Activated gamma-delta T cell treated with Interleukin-2 at 50 U/mL for 16 hours (primary cell): ENCODE results near the gene ADAP2.
"Not testable (repeated sequence)": the region's sequence is repeated elsewhere in the genome, so short reads cannot be mapped to it uniquely, and the experiment has no call there.

ENCODE experiments used
- DNase-seq: peaks from one replicate; pipeline ENCODE4 v3.0.0-alpha.2; 2020

Gene ADAP2, protein sequence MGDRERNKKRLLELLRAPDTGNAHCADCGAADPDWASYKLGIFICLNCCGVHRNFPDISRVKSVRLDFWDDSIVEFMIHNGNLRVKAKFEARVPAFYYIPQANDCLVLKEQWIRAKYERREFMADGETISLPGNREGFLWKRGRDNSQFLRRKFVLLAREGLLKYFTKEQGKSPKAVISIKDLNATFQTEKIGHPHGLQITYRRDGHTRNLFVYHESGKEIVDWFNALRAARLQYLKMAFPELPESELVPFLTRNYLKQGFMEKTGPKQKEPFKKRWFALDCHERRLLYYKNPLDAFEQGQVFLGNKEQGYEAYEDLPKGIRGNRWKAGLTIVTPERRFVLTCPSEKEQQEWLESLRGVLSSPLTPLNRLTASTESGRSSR

DNA sequence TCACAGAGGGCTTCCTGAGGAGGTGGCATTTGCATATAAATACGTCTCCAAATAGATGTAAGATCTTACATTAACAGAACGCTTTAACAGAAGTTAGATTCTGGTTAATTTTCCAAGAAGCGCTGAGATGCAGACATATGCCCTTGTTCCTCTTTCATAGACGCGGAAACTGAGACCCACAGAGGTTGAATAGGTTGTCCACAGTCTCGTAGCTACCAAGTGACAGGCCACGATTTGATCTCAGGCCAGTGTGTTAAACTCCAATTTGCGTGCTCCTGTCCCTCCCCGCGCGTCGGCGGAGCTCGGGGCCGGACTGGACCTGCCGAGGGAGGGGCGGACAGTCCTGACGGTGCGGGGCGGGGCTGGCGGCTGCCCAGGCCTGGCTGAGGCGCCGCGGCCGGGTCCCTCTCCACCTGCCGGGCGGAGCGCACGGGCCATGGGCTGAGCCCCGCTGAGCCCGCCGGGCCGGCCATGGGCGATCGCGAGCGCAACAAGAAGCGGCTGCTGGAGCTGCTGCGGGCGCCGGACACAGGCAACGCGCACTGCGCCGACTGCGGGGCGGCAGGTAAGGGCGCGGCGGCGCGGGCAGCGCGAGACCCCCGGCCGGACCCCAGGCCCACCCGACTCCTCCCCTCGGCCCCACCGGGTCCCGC lies at the start of gene ADAP2:
Gene ADAP2 (plus strand): TSS at position 402 of the 653 bp plus-strand sequence. CDS start 70 bp downstream, at position 472.
- no peak for DNase-seq

DNA sequence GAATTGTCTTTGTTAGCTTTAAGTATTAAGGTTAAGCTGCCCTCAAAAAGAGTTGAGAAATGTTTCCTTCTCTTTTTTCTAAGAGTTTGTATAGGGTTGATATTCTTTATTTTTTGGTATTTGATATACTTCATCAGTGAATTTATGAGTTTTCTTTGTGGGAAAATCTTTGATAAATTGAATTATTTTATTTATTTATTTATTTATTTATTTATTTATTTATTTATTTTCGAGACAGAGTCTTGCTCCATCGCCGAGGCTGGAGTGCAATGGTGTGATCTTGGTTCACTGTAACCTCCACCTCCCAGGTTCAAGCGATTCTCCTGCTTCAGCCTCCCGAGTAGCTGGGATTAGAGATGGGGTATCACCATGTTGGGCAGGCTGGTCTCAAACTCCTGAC lies 35.6 kb upstream of the ADAP2 start:
- DNase-seq: no peak

DNA sequence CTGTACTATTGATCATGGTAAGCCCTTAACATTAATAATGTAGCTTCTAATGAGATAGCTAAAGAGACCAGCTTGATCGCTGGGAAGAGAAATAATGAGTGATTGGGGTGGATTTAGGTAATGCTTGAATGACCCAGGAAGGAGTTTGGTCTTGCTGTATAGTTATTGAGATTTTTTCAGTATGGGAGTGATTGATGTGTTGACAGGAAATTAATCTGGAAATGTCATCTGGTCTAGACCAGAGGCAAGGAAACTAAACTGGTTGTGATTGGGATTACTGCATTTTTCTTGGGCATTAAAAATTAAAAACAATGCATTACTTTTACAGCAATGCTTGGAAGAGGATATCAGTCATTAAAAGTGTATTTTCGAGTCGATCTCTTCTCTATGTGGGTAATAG lies 27.5 kb upstream of the ADAP2 start:
- DNase-seq: no peak

DNA sequence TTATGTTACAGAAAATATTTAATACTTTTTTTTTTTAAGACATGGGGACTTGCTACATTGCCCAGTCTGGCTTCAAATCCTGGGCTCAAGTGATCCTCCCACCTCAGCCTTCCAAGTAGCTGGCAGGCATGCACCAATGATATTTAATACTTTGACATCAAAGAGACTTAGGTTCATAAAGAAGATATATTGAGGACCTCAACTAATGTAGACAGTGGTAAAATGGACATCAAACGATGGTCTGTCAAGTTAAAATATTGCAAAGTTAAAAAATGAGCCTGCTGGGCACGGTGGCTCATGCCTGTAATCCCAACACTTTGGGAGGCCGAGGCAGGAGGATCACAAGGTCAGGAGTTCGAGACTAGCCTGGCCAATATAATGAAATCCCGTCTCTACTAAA lies 24.4 kb upstream of the ADAP2 start:
- no peak for DNase-seq

DNA sequence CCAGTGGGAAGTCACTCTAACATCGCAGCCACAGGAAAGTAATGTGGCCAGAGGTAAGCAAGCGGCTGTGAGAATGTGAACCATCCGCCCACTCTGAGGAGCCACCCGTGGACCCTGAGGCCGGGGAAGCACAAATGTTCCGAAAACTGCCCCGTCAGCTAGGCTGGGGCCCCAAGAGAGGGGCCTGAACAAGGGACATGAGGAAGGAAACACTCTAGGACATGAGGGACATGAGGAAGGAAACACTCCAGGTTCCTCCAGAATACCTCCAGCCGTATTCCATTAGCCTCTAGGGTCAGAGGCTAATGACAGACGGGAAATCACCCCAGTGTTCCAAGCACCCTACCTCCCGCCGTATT lies 16.0 kb upstream of the ADAP2 start:
- no peak for DNase-seq

DNA sequence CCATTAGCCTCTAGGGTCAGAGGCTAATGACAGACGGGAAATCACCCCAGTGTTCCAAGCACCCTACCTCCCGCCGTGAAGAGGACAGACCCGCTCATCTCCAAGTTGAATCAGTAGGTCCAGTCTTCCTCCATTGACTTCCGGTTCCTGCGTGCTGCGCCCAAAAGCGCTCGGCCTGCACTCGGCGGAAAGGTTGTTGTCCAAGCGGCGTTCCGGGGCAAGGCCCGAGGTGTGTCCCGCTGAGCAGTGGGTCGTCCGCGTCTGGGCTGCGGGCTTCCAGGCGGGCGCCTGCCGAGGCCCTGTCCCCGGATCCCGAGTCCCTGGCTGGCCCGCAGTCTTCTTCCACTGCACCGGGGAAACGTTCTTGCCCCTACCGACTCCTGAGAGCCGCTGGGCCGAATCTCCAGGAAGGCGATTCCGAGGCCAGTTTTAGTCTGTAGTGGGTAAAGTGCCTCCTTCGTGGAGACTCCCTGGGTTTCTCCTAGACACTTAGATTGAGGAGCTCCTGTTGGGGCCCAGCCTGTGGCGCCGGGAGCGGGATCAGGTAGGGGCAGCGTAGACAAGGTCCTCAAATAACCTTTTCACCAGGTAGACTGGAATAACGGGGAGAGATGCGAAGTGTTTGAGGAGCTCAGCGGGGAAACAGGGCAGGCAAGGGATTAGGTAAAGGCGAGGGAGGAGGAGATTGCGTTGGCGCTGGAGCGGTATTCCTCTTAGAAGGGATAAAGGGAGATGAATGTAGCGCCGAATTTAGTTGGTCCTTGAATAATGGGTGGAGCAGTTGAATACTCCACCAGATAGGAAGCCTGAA lies 15.4 kb upstream of the ADAP2 start, which contains the start of gene TEFM:
Gene TEFM (minus strand): TSS at position 138 of the 811 bp plus-strand sequence. CDS start 40 bp downstream, at position 98.
- peak; percentile 85 for DNase-seq

DNA sequence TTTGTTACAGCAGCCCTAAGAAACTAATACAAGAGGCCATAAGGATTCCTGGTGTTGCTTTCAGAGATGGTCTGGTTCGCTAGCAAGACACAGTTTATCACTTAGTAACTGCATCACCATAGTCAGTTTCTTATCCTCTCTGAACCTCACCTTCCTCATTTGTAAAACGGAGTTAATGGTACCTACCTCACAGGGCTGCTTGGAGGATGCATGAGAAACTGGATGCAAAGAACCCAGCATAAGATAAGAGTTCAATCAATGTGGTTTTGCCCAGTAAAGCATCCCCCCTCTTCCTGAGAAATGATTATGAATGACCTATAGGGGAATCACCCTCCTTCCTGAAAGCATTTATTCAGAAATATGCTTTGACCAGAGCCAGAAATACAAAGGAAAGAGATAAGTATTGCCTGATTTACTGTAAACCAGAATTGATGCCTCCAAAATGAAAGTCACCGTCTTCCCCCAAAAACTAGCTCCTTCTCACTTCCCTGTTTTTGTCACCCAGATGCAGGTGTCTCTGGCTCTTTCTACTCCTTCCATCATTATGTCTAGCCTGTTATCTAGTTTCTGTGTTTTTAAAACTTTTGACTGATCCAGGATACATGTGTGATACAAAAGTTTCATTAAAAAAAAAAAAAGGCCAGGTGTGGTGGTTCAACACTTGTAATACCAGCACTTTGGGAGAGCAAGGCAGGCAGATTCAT lies 12.9 kb upstream of the ADAP2 start:
- DNase-seq: no peak

DNA sequence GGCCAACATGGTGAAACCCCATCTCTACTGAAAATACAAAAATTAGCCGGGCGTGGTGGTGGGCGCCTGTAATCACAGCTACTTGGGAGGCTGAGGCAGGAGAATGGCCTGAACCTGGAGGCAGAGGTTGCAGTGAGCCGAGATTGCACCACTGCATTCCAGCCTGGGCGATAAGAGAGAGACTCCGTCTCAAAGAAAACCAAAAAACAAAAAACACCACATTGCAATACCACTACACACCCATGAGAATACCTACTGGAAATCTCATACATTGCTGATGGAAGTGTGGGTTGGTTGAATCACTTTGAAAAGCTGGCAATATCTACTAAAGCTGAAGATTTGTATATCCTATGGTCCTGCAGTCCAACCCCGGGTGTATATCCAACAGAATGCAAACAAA lies 11.6 kb upstream of the ADAP2 start:
- not testable (repeated sequence) for DNase-seq

DNA sequence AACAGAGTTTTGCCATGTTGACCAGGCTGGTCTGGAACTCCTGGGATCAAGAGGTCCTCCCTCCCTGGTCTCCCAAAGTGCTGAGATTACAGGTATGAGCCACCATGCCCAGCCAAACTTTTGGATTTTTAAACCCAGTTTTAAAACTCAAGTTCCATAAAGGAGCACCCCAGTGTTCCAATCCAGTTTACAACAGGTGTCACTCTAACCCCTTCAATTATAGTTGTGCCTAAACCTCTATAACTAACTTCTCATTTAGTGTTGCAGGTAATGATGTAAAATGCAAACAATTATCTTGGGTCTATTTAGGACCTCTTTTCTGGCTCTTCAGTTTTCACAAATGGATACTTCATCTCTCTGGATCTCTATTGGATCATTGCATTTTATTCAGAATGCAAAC lies 7.8 kb upstream of the ADAP2 start:
- no peak for DNase-seq

DNA sequence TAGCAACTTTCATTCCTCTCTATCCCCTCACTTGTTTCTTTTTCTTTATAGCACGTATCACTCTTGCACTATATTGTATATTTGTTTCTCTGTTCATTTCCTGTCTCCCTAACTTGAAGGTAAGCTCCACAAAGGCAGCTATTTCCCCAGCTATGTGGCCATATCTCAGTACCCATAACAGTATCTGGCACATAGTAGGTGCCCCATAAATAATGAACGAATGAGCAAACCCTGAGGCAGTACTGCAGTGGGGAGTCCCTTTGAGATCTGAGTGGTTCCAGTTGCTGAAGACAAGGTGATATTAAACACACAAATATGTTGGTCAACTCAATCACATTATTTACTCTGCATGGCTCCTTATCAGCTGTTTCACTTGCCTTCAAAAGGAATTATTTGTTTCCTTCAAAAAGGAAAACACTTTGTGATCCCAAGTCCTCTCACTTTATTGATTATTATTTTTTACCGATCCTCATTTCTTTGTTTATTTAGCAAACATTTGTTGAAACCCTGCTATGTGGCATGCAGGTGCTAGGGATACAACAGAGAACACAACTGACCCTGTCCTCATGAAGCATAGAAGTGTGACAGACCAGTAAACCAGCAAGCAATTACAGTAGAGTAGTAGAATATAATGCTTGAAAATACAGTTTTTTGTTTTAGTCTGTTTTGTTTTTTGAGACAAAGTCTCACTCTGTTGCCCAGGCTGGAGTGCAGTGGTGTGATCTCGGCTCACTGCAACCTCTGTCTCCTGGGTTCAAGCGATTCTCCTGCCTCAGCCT lies 5.7 kb upstream of the ADAP2 start:
- no peak for DNase-seq

DNA sequence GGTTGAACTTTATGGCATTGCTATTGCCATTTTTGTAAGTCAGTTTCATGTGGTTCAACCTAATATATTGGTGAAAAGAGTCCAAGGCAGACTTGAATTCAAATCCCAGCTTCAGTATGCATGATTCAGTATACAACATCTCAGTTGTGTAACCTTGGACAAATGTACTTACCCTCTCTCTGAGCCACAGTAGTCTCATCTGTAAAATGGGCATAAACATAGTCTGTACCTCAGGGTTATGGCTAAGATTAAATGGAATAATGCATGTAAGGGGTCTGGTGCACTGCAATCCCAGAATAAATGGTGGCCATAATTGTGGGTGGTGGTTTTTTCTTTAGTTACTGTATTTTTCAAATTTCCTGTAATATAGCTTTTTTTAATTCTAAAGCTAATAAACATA lies 4.7 kb upstream of the ADAP2 start:
- no peak for DNase-seq

DNA sequence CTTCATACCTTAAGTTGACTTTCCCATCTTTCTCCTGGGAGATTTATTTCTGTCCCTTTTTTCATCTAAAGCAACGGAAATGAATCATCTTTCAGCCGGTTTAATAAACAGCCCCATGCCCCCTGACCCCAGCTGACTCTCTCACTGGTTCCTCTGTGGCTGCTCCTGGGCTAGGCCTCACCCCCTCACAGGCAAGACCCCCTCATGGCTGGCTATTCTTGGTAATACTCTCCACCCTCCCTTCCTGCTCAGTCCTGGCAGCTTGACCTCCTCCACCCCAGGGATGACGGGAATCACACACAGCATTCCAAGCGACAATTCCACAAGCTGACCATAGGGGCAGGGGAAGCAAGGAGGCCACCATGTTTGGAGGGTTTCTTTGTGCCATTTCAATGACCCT lies 1.5 kb upstream of the ADAP2 start:
- no peak for DNase-seq

DNA sequence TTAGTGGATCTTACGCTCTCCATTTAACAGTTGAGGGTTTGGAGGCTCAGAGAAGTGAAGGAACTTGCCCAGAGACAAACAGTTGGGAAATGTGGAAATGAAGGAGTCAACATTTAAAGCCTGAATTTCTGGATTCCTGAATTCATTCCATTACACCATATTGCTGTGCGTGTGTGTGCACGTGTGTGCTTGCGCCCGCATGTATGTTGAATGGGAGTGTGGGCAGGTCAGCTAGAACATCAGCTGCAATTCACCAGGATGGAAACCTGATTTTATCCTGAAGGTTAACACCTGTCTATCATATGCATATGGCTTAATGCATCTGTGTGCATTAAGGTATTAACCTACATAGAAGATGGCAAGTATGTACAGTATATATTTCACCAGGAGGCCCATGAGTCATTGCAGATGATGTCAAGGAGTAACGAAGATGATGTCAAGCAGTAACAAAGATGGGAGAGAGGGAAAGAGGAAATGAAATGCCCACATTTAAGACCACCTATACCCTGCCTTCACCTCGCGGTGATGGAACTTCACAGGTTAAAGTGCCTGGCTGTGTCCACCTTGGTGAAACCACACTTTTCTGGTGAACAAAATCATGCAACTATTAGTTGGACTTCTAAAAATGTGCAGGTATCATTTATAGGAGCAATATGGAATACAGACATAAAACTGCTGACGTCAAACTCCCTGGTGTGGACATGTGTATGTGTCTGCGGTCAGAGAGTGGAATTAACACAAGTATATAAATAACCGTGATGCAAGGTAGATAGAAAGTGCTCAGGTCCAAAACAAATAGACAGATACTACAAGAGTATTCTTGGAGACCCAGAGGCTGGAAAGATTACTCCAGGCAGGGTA lies 832 bp upstream of the ADAP2 start:
- DNase-seq: no peak

DNA sequence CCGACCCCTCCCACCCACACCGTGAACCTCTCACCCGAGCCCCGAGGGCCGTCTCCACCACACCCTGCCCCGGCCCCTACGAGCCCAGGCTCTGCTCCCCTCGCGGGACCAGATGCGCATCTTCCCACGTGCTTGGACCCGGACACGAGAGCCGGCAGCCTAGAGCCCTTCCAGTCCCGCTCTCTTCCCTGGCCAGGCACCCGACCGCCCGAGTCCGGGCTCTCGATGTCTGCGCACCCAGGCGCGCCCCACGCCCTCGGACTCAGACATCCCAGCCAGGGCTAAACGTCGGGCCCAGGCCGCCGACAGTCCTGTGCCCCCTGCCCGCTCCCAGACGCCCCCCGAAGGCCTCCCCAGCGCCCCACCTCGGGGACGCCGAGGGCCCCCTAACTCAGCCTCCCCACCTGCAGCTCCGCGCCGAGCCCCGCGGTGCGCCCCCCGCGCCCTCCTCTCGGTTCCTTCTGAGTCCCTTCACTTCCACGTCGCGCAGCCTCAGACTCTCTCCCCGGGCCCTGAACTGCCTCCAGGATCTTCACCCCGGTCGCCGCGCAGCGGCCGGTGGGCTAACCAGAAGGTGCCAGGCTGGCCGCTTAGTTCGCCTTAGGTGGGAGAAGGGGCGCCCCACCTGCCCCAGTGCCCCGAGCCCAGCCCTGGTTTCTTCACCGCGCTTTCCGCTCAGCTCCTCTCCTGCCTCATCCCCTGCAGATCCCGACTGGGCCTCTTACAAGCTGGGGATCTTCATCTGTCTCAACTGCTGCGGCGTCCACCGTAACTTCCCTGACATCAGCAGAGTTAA lies 688 bp downstream of the ADAP2 start:
- no peak for DNase-seq

DNA sequence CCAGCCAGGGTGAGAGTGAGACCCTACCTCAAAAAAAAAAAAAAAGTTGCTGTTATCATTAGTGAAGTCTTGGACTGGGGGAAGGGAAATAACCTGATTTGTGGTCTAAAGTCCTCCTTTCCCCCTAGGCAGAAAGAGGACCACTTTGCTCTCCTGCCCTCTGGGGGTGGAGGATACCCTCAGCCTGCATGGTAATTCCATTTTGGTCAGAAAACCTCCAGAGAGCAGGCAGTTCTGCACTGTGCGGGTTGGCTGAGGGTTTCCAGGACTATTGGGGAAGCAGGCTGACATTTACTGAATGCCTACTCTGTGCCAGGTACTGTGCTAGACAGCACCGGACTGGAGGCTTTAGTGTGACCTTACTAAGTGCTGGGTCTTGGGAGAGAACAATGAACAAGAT lies 2.6 kb downstream of the ADAP2 start:
- DNase-seq: no peak

DNA sequence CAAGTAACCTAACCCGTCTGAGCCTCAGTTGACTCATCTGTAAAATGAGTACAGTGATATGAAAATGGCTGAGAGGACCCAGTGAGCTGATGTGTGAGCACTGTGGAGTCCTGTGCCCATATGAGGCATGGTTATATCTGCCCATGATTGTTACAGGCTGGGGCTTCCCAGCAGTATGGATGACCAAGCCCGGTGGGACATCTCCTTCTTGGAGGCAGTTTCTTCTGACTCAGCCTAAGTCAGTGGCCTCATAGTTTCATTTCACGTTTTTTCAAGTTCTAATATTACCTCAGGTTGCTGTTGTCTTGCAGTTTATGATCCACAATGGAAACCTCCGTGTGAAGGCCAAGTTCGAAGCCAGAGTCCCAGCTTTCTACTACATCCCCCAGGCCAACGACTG lies 4.8 kb downstream of the ADAP2 start:
- no peak for DNase-seq

DNA sequence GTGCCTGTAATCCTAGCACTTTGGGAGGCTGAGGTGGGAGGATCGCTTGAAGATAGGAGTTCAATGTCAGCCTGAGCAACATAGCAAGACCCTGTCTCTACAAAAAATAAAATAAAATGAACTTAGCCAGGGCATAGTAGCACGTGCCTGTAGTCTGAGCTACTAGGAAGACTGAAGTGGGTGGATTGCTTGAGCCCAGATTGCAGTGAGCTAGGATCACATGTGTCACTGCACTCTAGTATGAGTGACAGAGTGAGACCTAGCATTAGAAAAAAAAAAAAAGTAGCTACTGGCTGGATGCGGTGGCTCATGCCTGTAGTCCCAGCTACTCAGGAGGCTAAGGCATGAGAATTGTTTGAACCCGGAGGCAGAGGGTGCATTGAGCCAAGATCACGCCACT lies 6.0 kb downstream of the ADAP2 start:
- no peak for DNase-seq

DNA sequence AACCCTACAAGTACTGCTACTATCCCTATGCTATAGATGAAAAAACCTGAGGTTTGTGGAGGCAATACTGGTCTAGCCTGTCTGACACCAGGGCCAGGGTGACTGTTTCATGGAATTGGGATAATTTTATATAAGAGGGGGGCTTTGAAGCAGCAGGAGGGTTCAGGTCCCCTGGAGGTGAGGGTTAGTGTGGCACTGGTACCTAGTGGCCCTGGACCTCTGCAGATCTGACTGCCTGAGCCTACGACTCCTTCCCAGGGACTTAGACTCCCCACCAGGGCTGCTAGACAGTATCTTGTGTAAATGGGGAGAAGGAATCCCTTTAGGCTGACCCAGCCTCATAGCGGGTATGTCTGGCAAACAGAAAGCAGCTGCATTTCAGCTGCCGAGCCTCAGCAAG lies 6.8 kb downstream of the ADAP2 start:
- no peak for DNase-seq

DNA sequence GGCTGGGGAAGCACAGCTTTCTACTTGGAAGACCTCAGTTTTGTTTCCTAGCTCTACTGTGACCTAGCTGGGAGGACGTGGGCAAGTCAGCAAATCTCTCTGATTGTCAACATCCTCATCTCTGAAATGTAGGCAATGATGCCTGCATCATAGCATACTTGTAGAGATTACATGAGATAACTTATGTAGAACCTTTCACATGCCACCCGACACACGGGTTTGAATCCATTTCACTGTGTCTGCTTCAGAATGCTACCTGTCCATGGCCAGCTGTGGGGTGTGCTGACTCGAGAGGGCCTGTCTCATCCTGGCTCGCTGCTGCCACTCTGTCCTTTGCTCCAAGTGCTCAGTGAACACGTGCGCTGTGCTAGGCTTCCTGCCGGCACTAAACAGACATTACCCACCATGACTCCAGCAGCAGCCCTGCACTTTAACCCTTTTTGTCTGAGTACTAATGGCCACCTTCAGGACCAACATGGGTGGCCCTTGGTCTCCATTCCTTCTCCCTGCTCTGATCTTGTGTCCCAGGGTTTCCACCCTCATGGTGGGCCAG lies 7.4 kb downstream of the ADAP2 start:
- no peak for DNase-seq

DNA sequence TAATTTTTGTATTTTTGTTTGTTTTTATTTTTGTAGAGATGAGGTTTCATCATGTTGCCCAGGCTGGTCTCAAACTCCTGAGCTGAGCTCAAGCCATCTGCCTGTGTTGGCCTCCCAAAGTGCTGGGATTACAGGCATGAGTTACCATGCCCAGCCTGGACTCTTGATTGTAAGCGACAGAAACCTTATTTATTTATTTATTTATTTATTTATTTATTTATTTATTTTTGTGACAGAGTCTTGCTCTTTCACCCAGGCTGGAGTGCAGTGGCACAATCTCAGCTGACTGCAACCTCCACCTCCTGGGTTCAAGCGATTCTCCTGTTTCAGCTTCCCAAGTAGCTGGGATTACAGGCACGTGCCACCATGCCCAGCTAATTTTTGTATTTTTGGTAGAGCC lies 8.1 kb downstream of the ADAP2 start:
- DNase-seq: not testable (repeated sequence)
